GM19468 (cell line): ENCODE results near the gene FSTL1.

Experiments used
- ATAC-seq: cut with Tn5 transposase; IDR thresholded peaks from one replicate; pipeline ENCODE4 v1.9.1; 2021; ENCODE audit warnings: mild to moderate bottlenecking, moderate library complexity, moderate number of reproducible peaks; ENCODE audit not compliant: unreplicated experiment; ENCODE audit errors: extremely low read depth

FSTL1 gene

GRCh38 chr3:120369037-120369467, 81.7 kb downstream of the FSTL1 start:
- peak; percentile 76 for ATAC-seq

DNA sequence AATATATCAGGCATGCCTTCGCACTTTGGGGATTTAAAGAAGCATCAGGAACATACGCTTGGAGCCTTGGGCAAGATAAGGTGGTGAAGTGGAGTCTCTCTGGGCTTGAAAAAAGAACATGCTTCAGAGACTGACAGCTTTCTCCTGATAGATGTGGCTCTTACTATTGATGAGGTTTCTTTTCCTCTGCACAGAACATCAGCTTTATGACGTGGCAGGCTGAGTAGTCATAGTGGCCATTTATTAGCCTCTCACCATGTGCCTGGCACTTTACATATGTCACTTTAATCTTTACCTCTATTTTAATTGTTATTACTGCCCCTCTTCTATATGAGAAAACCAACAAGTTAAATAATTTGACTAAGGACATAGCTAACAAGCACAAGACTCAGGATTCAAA, 82.6 kb downstream of the FSTL1 start:
- ATAC-seq, result no peak

- ATAC-seq, result no peak
Measured at GRCh38 chr3:120364821-120365220, 86.0 kb downstream of the FSTL1 start.

DNA sequence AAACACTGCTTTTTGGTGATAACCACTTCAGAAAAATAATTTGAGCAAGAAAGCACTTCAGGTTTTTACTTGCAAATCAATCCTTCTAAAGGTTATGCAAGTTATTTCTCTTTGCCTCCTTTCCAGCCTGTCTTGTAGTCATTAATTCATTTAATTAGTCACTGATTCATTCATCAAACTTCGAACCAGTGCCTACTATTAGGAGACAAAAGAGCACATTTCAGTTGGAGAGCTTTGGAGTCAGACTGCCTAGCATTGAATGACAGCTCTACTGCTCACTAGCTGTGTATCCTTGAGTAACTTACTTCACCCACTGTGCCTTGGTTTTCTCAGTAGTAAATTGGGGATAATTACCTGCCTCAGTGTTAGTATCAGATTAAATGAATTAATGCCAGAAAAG, 86.7 kb downstream of the FSTL1 start:
- ATAC-seq, result no peak

DNA sequence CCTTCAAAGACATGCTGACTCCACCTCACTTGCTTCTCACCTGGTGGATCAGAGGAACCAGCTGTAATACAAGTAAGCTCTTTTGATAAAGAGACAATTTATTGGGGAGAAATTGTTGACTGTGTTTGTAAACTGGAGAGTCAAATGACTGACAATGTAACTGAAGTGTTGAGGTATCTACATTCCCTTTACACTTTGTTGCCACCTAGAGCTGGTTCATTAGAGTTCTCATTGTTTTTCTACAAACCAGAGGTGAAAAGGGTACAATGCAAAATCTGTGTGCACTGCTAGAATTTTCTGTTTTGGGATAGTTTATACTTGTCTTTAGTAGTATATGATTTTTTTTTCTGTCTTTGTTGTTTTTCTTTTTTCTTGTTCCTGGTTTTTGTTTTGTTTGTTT, 93.0 kb downstream of the FSTL1 start:
- no peak for ATAC-seq

DNA sequence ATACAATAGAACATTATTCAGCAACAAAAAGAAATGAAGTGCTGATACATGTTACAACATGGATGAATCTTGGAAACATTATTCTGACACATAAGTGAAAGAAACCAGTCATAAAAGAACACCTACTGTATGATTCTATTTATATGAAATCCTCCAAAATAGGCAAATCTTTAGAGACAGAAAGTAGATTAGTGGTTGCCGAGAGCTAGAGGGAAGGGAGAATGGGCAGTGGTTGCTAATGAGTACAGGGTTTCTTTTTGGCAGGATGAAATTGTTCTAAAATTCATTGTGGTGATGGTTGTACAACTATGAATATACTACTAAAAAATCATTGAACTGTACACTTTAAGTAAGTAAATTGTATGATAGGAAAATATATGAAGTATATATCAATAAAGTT, 95.3 kb downstream of the FSTL1 start:
- no peak for ATAC-seq

- ATAC-seq, result no peak
Measured at GRCh38 chr3:120353463-120353862, 97.3 kb downstream of the FSTL1 start.

DNA sequence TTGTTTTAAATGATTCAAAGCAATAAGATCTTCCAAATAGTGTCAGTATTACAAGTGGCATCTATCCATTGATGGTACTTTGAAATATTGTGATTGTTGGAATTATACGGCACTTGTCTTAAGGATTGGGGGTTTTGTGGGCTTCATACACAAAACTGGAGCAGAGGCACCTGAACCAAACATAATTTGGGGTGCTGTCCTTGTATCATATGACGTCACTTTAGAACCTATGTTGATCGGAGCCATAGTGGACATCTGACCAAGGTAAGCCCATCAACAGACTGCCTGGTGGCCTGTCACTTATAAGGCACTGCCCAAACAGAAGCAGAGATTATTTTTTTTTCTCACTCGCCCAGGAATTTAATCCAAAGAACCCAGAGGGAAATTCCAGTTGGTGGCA, 98.8 kb downstream of the FSTL1 start:
- ATAC-seq, result no peak

DNA sequence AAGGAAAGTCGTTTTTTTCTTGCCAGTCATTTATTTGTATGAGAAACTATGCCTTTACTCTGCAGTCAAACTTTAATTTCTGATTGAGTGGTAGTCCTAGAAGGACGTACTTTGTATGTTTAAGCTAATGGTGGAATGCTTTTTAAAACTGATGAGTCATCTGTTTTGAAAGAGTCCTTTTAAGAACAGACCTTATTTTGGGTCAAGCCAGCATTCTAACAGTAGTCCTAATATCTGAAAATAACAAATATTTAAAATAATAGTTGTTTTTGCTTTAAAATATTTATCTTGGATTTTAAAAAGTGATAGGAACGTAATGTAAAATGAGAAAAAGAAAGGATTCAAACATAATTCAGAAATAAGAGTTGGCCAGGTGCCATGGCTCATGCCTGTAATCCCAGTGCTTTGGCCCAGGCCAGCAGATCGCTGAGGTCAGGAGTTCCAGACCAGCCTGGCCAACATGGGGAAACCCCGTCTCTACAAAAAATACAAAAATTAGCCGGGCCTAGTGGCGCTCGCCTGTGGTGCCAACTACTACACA, 100.3 kb downstream of the FSTL1 start:
- ATAC-seq, result no peak

- ATAC-seq, result no peak
Measured at GRCh38 chr3:120349855-120350125, 101.0 kb downstream of the FSTL1 start.

GRCh38 chr3:120348991-120349854, 101.6 kb downstream of the FSTL1 start, which contains the start of gene LRRC58:
TSS of gene LRRC58 (minus strand) at chr3:120349354. CDS start at chr3:120349243, 111 bp downstream.
- ATAC-seq, result peak; percentile 77

DNA sequence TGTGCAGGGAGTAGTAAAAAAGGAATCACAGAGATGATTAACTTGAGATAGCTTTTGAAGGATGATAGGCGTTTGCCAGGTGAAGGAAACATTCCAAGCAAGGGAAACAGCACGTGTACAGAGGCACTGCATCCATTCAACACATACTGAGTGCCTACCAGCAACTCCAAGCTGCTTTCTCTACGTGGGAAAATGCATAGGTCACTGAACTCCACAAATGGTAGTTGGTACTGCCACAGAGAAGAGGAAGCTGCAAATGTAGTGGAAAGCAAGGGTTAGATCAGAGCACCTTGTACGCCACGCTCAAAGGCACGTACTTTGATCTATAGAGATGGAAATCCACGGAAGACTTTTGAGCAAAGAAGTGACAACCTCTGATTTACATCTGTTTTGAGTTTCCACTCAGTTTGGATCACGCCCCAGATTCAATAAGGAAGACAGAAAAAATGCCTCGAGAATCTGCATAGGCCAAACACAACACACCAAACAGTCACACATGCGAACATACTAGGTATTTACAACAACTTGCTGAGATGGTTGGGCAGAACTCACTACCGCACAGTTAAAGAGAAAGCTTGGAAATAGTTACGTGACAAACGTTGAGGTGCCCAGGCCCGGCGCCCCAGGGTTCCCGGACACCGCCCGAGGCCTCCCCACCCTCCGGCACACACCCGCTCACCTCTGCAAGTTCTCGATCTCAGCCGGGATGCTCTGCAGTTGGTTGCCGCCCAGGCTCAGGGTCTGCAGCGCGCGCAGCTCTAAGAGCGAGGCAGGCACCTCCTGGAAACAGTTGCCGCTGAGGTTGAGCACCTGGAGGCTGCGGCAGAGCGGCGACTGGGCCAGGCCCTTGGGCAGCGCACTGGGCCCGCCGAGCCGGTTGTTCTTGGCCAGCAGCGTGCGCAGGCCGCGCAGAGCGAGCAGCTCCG, 102.5 kb downstream of the FSTL1 start:
- ATAC-seq, result peak; percentile 47

DNA sequence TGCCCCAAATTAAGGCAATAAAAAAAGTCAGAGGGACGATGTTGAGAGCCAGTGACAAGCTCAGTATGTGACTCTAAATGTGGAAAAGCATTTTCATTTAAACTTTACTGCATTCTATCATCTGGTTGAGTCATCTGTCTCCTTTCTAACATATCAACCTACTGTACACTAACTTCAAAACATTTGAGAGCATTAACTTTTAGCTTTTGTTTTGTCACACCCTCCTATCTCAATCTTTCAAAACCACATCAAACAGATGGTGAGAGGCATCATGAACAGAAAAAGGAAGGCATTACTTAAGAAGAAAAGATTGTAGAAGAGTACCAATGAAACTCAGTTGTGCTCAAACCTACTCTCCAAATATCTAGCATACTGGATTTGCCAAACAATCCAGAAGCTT, 106.4 kb downstream of the FSTL1 start:
- no peak for ATAC-seq
